Endothelial cell (in vitro differentiated cells): ENCODE measurements around the gene NMNAT1. TPM values are rescaled to one million over a fixed set of nuclear protein-coding genes. Genes with fewer than 3 reads are reported as not detected.
"Not testable (repeated sequence)": the region's sequence is repeated elsewhere in the genome, so short reads cannot be mapped to it uniquely, and the experiment has no call there.

ENCODE experiments used
- DNase-seq: peaks from one replicate; pipeline ENCODE4 v3.0.0; 2021; ENCODE audit warnings: low spot score
- H3K27ac Mint-ChIP-seq: one replicate; pipeline ENCODE4 v1.8.0; 2021; ENCODE audit warnings: mixed read lengths, inconsistent platforms; ENCODE audit not compliant: unreplicated experiment
- H3K27me3 Mint-ChIP-seq: one replicate; pipeline ENCODE4 v1.8.0; 2021; ENCODE audit warnings: mild to moderate bottlenecking, moderate library complexity, mixed read lengths, inconsistent platforms; ENCODE audit not compliant: unreplicated experiment
- H3K36me3 Mint-ChIP-seq: one replicate; pipeline ENCODE4 v1.8.0; 2021; ENCODE audit warnings: mild to moderate bottlenecking, low read depth, mixed read lengths, inconsistent platforms; ENCODE audit not compliant: unreplicated experiment
- H3K4me1 Mint-ChIP-seq: one replicate; pipeline ENCODE4 v1.8.0; 2021; ENCODE audit warnings: mild to moderate bottlenecking, mixed read lengths, inconsistent platforms; ENCODE audit not compliant: unreplicated experiment
- H3K4me3 Mint-ChIP-seq: one replicate; pipeline ENCODE4 v1.8.0; 2021; ENCODE audit warnings: mild to moderate bottlenecking, mixed read lengths, inconsistent platforms; ENCODE audit not compliant: unreplicated experiment
- H3K9me3 Mint-ChIP-seq: one replicate; pipeline ENCODE4 v1.8.0; 2021; ENCODE audit warnings: mixed read lengths, inconsistent platforms; ENCODE audit not compliant: unreplicated experiment
- total RNA-seq: library from RNA; stranded (reverse); fragmentation: NEBNext Ultra II Directional; extraction: Animal tissue kit (Norgen Biotek cat#: 25700); gene quantifications from one replicate; pipeline ENCODE4 v1.2.1, GENCODE V29; 2021; ENCODE audit not compliant: unreplicated experiment
- TF ChIP-seq, protein P1 (sequence below): fragments of 200-600 bp; sonication (generic); IDR thresholded peaks from one replicate; pipeline ENCODE4 v1.5.0; 2021; ENCODE audit warnings: antibody characterized with exemption; ENCODE audit not compliant: unreplicated experiment

The NMNAT1 gene
- total RNA-seq, 1 donor from 2014 or later: 15.9 TPM

DNA sequence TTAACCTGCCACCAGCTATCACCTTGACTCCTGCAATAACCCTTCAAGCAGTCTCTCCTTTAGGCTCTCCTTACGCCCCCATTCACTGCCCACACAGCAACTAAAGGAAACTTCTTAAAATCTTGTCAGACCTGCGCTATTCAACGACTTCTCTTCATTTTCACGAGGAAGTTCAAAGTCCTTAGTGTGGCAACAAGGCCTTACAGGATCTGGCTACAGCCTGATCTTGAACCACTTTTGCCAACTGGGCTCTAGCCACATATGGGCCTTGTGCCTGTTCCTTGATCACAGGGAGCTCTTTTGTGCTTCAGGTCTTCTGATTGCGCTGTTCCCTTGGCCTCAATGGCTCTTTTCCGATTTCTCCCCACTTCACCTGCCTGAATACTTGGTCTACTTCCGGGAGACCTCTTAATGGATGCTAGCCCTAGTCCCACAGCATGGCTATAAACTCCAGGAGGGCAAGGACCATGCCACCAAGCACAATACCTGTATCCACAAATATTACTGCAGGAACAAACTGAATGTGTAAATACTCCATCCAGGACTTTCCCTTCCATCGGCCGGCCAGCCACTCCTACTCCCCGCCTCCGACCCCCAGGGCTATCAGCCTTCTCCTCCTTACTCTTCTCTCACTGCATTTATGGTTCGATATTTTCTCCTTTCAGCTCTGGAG is 30.9 kb upstream of the NMNAT1 start:
- no peak for DNase-seq
- no peaks in the 10 kb centered on the region for H3K9me3 Mint-ChIP-seq
- TF ChIP-seq, protein P1, sequence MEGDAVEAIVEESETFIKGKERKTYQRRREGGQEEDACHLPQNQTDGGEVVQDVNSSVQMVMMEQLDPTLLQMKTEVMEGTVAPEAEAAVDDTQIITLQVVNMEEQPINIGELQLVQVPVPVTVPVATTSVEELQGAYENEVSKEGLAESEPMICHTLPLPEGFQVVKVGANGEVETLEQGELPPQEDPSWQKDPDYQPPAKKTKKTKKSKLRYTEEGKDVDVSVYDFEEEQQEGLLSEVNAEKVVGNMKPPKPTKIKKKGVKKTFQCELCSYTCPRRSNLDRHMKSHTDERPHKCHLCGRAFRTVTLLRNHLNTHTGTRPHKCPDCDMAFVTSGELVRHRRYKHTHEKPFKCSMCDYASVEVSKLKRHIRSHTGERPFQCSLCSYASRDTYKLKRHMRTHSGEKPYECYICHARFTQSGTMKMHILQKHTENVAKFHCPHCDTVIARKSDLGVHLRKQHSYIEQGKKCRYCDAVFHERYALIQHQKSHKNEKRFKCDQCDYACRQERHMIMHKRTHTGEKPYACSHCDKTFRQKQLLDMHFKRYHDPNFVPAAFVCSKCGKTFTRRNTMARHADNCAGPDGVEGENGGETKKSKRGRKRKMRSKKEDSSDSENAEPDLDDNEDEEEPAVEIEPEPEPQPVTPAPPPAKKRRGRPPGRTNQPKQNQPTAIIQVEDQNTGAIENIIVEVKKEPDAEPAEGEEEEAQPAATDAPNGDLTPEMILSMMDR: no peak
- peaks cover 33% of the 10 kb centered on the region for H3K4me1 Mint-ChIP-seq
- H3K27me3 Mint-ChIP-seq: peaks cover 5% of the 10 kb centered on the region
- H3K36me3 Mint-ChIP-seq: peaks cover 13% of the 10 kb centered on the region
- H3K4me3 Mint-ChIP-seq: peak overlapping the region; percentile 45
- peak overlapping the region; percentile 0 for H3K27ac Mint-ChIP-seq

DNA sequence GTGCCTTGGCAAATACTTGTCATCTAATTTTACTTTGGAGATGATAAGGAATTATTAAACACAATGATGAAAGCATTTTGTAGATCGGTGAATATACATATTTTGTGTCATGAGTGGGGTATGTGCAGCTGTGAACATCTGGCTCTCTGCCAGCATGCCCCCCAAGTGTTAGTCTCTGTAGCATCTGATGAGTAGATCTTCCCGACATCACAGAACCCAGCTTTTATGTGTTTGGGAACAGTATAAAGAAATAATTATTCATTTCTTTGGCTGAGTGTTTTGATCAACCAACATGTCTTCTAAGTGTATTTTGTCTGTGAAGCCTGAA is 28.7 kb upstream of the NMNAT1 start:
- Mint-ChIP-seq H3K4me3 (no peak overlapping the region), H3K27me3 (peaks cover 1% of the 10 kb centered on the region), H3K27ac (no peak overlapping the region), H3K4me1 (peaks cover 15% of the 10 kb centered on the region), H3K9me3 (no peaks in the 10 kb centered on the region), H3K36me3 (no peaks in the 10 kb centered on the region)
- DNase-seq: no peak
- TF ChIP-seq, protein P1: no peak

DNA sequence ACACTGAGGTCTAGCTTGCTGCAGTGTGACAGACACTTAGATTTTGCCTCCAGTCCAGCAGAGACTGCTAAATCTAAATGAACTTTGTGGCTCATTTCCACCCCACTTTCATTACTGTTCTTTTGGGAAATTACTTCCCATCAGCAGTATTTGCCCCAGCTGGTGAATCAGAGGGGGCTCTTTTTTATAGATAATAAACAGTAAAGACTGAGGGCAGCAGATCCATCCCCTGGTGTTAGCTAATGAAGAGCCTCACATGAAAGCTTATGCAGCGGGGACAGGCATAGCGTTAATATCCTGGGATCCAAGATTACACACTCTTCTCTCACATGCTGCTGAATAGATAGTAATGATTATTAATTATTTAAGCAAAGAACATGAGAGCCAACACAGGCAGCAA is 26.8 kb upstream of the NMNAT1 start:
- DNase-seq: no peak
- H3K9me3 Mint-ChIP-seq: no peaks in the 10 kb centered on the region
- H3K27me3 Mint-ChIP-seq: peaks cover 1% of the 10 kb centered on the region
- H3K36me3 Mint-ChIP-seq: no peaks in the 10 kb centered on the region
- no peak overlapping the region for H3K4me3 Mint-ChIP-seq
- TF ChIP-seq, protein P1: no peak
- peaks cover 6% of the 10 kb centered on the region for H3K4me1 Mint-ChIP-seq
- H3K27ac Mint-ChIP-seq: no peak overlapping the region

DNA sequence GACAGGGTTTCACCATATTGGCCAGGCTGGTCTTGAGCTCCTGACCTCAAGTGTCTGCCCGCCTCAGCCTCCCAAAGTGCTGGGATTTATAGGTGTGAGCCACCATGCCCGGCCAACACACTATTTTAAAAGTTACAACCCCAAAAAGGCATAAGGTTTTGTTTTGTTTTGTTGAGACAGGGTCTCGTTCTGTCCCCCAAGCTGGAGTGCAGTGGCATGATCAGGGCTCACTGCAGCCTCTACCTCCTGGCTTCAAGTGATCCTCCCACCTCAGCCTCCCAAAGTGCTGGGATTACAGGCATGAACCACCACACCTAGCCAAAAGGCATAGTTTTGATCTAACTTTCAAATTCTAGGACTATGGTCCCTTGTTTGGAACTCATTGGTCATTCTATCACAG is 25.8 kb upstream of the NMNAT1 start:
- not testable (repeated sequence) for H3K4me1 Mint-ChIP-seq, H3K36me3 Mint-ChIP-seq, H3K4me3 Mint-ChIP-seq, H3K27ac Mint-ChIP-seq, H3K27me3 Mint-ChIP-seq, H3K9me3 Mint-ChIP-seq, DNase-seq

DNA sequence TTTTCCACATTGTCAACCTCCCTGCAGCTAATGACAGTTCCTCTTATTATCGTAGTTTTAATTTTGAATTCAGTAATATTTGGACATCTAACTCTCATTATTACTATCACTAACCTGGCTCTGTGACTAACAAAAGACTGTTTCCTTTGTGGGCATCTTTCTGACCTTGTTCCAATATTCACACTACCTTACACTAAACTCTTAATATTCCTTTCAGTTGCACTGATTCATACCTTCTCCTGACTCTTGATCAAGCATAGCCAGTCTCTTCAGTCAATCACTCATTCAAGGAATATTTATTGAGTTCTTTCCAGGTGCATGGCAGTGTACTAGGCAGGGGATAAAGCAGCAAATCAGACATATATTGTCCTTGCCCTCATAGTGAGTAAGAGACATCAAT is 25.4 kb upstream of the NMNAT1 start:
- Mint-ChIP-seq H3K4me1 (no peaks in the 10 kb centered on the region), H3K27me3 (no peaks in the 10 kb centered on the region)
- TF ChIP-seq, protein P1: no peak

More for the DNA sequence above, 25.4 kb upstream of the NMNAT1 start:
- no peak for DNase-seq
- Mint-ChIP-seq H3K27ac (no peak overlapping the region), H3K36me3 (no peaks in the 10 kb centered on the region), H3K4me3 (no peak overlapping the region), H3K9me3 (no peaks in the 10 kb centered on the region)
